CD4-positive, alpha-beta T cell (primary cell): ENCODE data around the gene DCUN1D2. TPM values are rescaled to one million over a fixed set of nuclear protein-coding genes. Genes with fewer than 3 reads are reported as not detected.

Experiments used
- ATAC-seq: fragments of 200-7000 bp; cut with Tn5 transposase; one replicate; pipeline ENCODE4 v1.10.0; 2022; ENCODE audit warnings: mild to moderate bottlenecking; ENCODE audit not compliant: poor library complexity
- CTCF ChIA-PET: fragments of 350-600 bp; sonication (Branson Sonifier 250); formaldehyde crosslinking; loops from one replicate; lab custom pipeline; 2021; ENCODE audit warnings: antibody characterized with exemption, inconsistent platforms; lab: Charles Lee
- POLR2A ChIA-PET: fragments of 350-600 bp; sonication (Branson Sonifier 250); formaldehyde crosslinking; loops from one replicate; lab custom pipeline; 2021; ENCODE audit warnings: antibody characterized with exemption, inconsistent platforms; lab: Charles Lee
- DNase-seq, 14 experiments: peaks; one replicate each; pipeline ENCODE4 v3.0.0-alpha.2; 2013 to 2020; ENCODE audit warnings: mixed read lengths in 2 of 14
- H3K27ac ChIP-seq, 2 donors: one replicate each; pipeline versions ENCODE4 v1.5.1 to v1.7.0; 2013; ENCODE audit warnings: low read length in 2 of 2, low read depth in 1 of 2, mild to moderate bottlenecking in 1 of 2
- H3K27me3 ChIP-seq, 2 experiments: 1 replicate in 1 of 2; 2 replicates in 1 of 2; pipeline versions ENCODE4 v1.6.1 to v1.7.0; 2013; ENCODE audit warnings: low read length in 2 of 2, control low read depth in 1 of 2, mild to moderate bottlenecking in 1 of 2, moderate library complexity in 1 of 2; ENCODE audit not compliant: insufficient read depth in 2 of 2, control insufficient read depth in 1 of 2
- H3K36me3 ChIP-seq: one replicate; pipeline ENCODE4 v1.6.1; 2013; ENCODE audit warnings: low read length, control low read depth; ENCODE audit not compliant: insufficient read depth
- H3K4me1 ChIP-seq: one replicate; pipeline ENCODE4 v1.6.1; 2013; ENCODE audit warnings: low read length, control low read depth; ENCODE audit not compliant: insufficient read depth
- H3K4me3 ChIP-seq: one replicate; pipeline ENCODE4 v1.5.1; 2013; ENCODE audit warnings: mild to moderate bottlenecking, low read length, moderate library complexity
- H3K9me3 ChIP-seq, 2 experiments: 1 replicate in 1 of 2; 2 replicates in 1 of 2; pipeline versions ENCODE4 v1.6.1 to v1.7.0; 2013; ENCODE audit warnings: low read length in 2 of 2, mild to moderate bottlenecking in 2 of 2, control low read depth in 1 of 2, moderate library complexity in 1 of 2; ENCODE audit not compliant: control insufficient read depth in 1 of 2, insufficient read depth in 1 of 2
- H3K27ac Mint-ChIP-seq: one replicate; pipeline ENCODE4 v1.8.0; 2020; ENCODE audit warnings: mixed read lengths
- H3K27me3 Mint-ChIP-seq: one replicate; pipeline ENCODE4 v1.8.0; 2021; ENCODE audit warnings: mixed read lengths
- H3K36me3 Mint-ChIP-seq: one replicate; pipeline ENCODE4 v1.8.0; 2021; ENCODE audit warnings: low read depth, mixed read lengths
- H3K4me1 Mint-ChIP-seq: one replicate; pipeline ENCODE4 v1.8.0; 2021; ENCODE audit warnings: low read depth, mixed read lengths
- H3K4me3 Mint-ChIP-seq: one replicate; pipeline ENCODE4 v1.8.0; 2020; ENCODE audit warnings: mild to moderate bottlenecking, mixed read lengths
- H3K9me3 Mint-ChIP-seq: one replicate; pipeline ENCODE4 v1.8.0; 2020; ENCODE audit warnings: mixed read lengths
- intact Hi-C, 2 experiments: fragments of 100-400 bp; cut with DNase I in 1 of 2; cut with micrococcal nuclease in 1 of 2; formaldehyde crosslinking; loops; one replicate each; pipeline versions ENCODE4 v1.15.1 to v1.9.0; 2023 to 2025; cut with DNase I, micrococcal nuclease
- total RNA-seq, 174 experiments: library from RNA in 2 of 174; stranded (reverse) in 2 of 174; gene quantifications; one replicate each; pipeline ENCODE4 v1.2.3 and lab custom pipeline; 2021 to 2026
- TF ChIP-seq, protein P1 (sequence below): fragments of 200-600 bp; IDR thresholded peaks from one replicate; pipeline ENCODE4 v1.8.0; 2022; ENCODE audit warnings: antibody characterized with exemption, mild to moderate bottlenecking

DCUN1D2 gene
- total RNA-seq, 2 experiments from 2014 or later = 16.2 to 18.9 TPM

- no peaks in the 10 kb centered on the region for H3K9me3 Mint-ChIP-seq
- ChIA-PET CTCF (no interaction called here), POLR2A (no interaction called here)
- Histone ChIP-seq H3K27me3 (no peaks in the 10 kb centered on the region), H3K9me3 (no peaks in the 10 kb centered on the region), H3K4me3 (no peak overlapping the region), H3K4me1 (no peaks in the 10 kb centered on the region), H3K27ac (no peak overlapping the region), H3K36me3 (no peaks in the 10 kb centered on the region)
- no peaks in the 10 kb centered on the region for H3K4me1 Mint-ChIP-seq
- H3K36me3 Mint-ChIP-seq = no peaks in the 10 kb centered on the region
- DNase-seq = no peak
- no peak overlapping the region for H3K27ac Mint-ChIP-seq
- TF ChIP-seq, protein P1, sequence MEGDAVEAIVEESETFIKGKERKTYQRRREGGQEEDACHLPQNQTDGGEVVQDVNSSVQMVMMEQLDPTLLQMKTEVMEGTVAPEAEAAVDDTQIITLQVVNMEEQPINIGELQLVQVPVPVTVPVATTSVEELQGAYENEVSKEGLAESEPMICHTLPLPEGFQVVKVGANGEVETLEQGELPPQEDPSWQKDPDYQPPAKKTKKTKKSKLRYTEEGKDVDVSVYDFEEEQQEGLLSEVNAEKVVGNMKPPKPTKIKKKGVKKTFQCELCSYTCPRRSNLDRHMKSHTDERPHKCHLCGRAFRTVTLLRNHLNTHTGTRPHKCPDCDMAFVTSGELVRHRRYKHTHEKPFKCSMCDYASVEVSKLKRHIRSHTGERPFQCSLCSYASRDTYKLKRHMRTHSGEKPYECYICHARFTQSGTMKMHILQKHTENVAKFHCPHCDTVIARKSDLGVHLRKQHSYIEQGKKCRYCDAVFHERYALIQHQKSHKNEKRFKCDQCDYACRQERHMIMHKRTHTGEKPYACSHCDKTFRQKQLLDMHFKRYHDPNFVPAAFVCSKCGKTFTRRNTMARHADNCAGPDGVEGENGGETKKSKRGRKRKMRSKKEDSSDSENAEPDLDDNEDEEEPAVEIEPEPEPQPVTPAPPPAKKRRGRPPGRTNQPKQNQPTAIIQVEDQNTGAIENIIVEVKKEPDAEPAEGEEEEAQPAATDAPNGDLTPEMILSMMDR = no peak
- H3K4me3 Mint-ChIP-seq = no peak overlapping the region
- intact Hi-C loops = no loop called here
- ATAC-seq = no peak
- H3K27me3 Mint-ChIP-seq = no peaks in the 10 kb centered on the region
These were observed 60.9 kb downstream of the DCUN1D2 start for GRCh38 chr13:113429608-113429985.

- no peaks in the 10 kb centered on the region for H3K4me1 ChIP-seq
- ChIA-PET CTCF (no interaction called here), POLR2A (no interaction called here)
- ATAC-seq = no peak
- intact Hi-C loops = no loop called here
- H3K27me3 ChIP-seq = no peaks in the 10 kb centered on the region
- Mint-ChIP-seq H3K27me3 (no peaks in the 10 kb centered on the region), H3K9me3 (no peaks in the 10 kb centered on the region), H3K4me1 (no peaks in the 10 kb centered on the region), H3K36me3 (no peaks in the 10 kb centered on the region), H3K27ac (no peak overlapping the region), H3K4me3 (no peak overlapping the region)
- TF ChIP-seq, protein P1 = no peak
- no peak overlapping the region for H3K27ac ChIP-seq
- no peaks in the 10 kb centered on the region for H3K36me3 ChIP-seq
- no peak overlapping the region for H3K4me3 ChIP-seq
- H3K9me3 ChIP-seq = no peaks in the 10 kb centered on the region
- no peak for DNase-seq
These were observed 61.5 kb downstream of the DCUN1D2 start for GRCh38 chr13:113428871-113429607.

DNA sequence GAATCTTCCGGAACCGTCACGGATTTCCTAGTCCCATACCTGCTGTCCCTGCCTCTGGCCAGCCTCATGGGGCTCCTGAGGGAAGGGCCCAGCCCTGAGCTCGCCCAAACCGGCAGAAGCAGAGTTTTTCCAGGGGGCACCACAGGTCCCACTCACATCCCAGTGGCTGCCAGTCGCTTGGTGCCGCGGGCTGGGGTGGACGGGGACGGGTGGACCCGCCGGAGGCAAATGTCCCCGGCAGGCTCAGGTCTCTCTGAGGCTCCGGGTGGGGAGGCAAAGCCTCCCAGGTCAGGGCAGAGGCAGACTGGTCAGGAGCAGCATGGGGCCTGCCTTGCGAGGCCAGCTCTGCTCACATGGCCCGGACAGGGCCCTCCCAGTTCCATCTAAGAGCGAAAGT is 62.0 kb downstream of the DCUN1D2 start:
- ATAC-seq (no peak), DNase-seq (no peak)
- no peaks in the 10 kb centered on the region for H3K4me1 Mint-ChIP-seq
- H3K27ac Mint-ChIP-seq = no peak overlapping the region
- POLR2A ChIA-PET = no interaction called here
- Histone ChIP-seq H3K9me3 (no peaks in the 10 kb centered on the region), H3K27ac (no peak overlapping the region), H3K4me3 (no peak overlapping the region), H3K36me3 (no peaks in the 10 kb centered on the region), H3K4me1 (no peaks in the 10 kb centered on the region), H3K27me3 (no peaks in the 10 kb centered on the region)
- no peaks in the 10 kb centered on the region for H3K9me3 Mint-ChIP-seq
- H3K4me3 Mint-ChIP-seq = no peak overlapping the region
- no peaks in the 10 kb centered on the region for H3K27me3 Mint-ChIP-seq
- intact Hi-C loops = no loop called here
- no peaks in the 10 kb centered on the region for H3K36me3 Mint-ChIP-seq
- CTCF ChIA-PET = no interaction called here
- TF ChIP-seq, protein P1 = no peak
